ENCODE data around the gene BANK1.

Gene BANK1

GRCh38 chr4:102022343-102022742 is 231.8 kb downstream of the BANK1 start:
- Histone ChIP-seq H3K36me3 (ENCODE audit: control insufficient read depth in 1 of 2, insufficient read depth in 2 of 2, low read depth in 1 of 2, low read length in 2 of 2) (no peaks in the 10 kb centered on the region), H3K4me3 (ENCODE audit: insufficient read depth in 1 of 2, low read depth in 1 of 2, low read length in 2 of 2) (no peak overlapping the region), H3K9ac (ENCODE audit: low read length) (no peak overlapping the region), H2BK120ac (ENCODE audit: low read depth, low read length) (no peak overlapping the region), H3K9me3 (ENCODE audit: control insufficient read depth, low read length) (no peaks in the 10 kb centered on the region), H2BK5ac (ENCODE audit: low read depth, low read length, poor library complexity, severe bottlenecking) (no peak overlapping the region), H2BK12ac (ENCODE audit: low read length in 2 of 2) (no peak overlapping the region), H3K79me1 (replicated peaks; ENCODE audit: low read length, poor library complexity, severe bottlenecking) (no peaks in the 10 kb centered on the region), H2BK15ac (ENCODE audit: low read depth, poor library complexity, severe bottlenecking) (no peak overlapping the region), H4K91ac (ENCODE audit: low read length) (no peak overlapping the region), H3K18ac (ENCODE audit: low read depth in 1 of 2, low read length in 2 of 2) (no peak overlapping the region), H3K4me2 (ENCODE audit: low read length, poor library complexity, severe bottlenecking) (no peak overlapping the region), H3K23ac (ENCODE audit: low read length in 2 of 2) (no peak overlapping the region), H3K27me3 (ENCODE audit: control insufficient read depth in 1 of 2, insufficient read depth in 1 of 2, low read length in 2 of 2) (no peaks in the 10 kb centered on the region), H4K8ac (ENCODE audit: low read length) (no peak overlapping the region), H3K27ac (ENCODE audit: low read length, poor library complexity, severe bottlenecking) (no peak overlapping the region), H2AK5ac (ENCODE audit: low read length, severe bottlenecking) (no peak overlapping the region), H3K14ac (ENCODE audit: low read length in 2 of 2) (no peak overlapping the region), H3K4me1 (ENCODE audit: control insufficient read depth, insufficient read depth, low read depth, low read length) (no peaks in the 10 kb centered on the region), H3K4ac (ENCODE audit: low read depth in 1 of 2, low read length in 2 of 2) (no peak overlapping the region), H2AFZ (ENCODE audit: low read depth, low read length) (no peak overlapping the region)
- 69% methylated on average over 2 of the region's 2 CpGs for WGBS
- no peak for DNase-seq

GRCh38 chr4:102027961-102028360 is 237.4 kb downstream of the BANK1 start:
- no peak overlapping the region for H3K9ac ChIP-seq (ENCODE audit: low read length)
- H4K91ac ChIP-seq (ENCODE audit: low read length) = no peak overlapping the region
- H3K4me1 ChIP-seq (ENCODE audit: control insufficient read depth, insufficient read depth, low read depth, low read length) = no peaks in the 10 kb centered on the region
- no peak overlapping the region for H2BK5ac ChIP-seq (ENCODE audit: low read depth, low read length, poor library complexity, severe bottlenecking)
- H3K4me2 ChIP-seq (ENCODE audit: low read length, poor library complexity, severe bottlenecking) = no peak overlapping the region
- H3K4me3 ChIP-seq (ENCODE audit: insufficient read depth in 1 of 2, low read depth in 1 of 2, low read length in 2 of 2) = no peak overlapping the region
- no peak overlapping the region for H2BK12ac ChIP-seq (ENCODE audit: low read length in 2 of 2)
- no peak overlapping the region for H2BK120ac ChIP-seq (ENCODE audit: low read depth, low read length)
- H3K36me3 ChIP-seq (ENCODE audit: control insufficient read depth in 1 of 2, insufficient read depth in 2 of 2, low read depth in 1 of 2, low read length in 2 of 2) = no peaks in the 10 kb centered on the region
- H3K27me3 ChIP-seq (ENCODE audit: control insufficient read depth in 1 of 2, insufficient read depth in 1 of 2, low read length in 2 of 2) = no peaks in the 10 kb centered on the region
- H3K14ac ChIP-seq (ENCODE audit: low read length in 2 of 2) = no peak overlapping the region
- 100% methylated on average over 3 of the region's 4 CpGs for WGBS
- no peak overlapping the region for H2AFZ ChIP-seq (ENCODE audit: low read depth, low read length)
- H4K8ac ChIP-seq (ENCODE audit: low read length) = no peak overlapping the region
- H3K18ac ChIP-seq (ENCODE audit: low read depth in 1 of 2, low read length in 2 of 2) = no peak overlapping the region
- H2AK5ac ChIP-seq (ENCODE audit: low read length, severe bottlenecking) = no peak overlapping the region
- H3K23ac ChIP-seq (ENCODE audit: low read length in 2 of 2) = no peak overlapping the region
- no peaks in the 10 kb centered on the region for H3K79me1 ChIP-seq (replicated peaks; ENCODE audit: low read length, poor library complexity, severe bottlenecking)
- no peak for DNase-seq
- no peak overlapping the region for H3K27ac ChIP-seq (ENCODE audit: low read length, poor library complexity, severe bottlenecking)
- no peak overlapping the region for H2BK15ac ChIP-seq (ENCODE audit: low read depth, poor library complexity, severe bottlenecking)
- no peak overlapping the region for H3K4ac ChIP-seq (ENCODE audit: low read depth in 1 of 2, low read length in 2 of 2)
- no peaks in the 10 kb centered on the region for H3K9me3 ChIP-seq (ENCODE audit: control insufficient read depth, low read length)

- Histone ChIP-seq H2BK5ac (ENCODE audit: low read depth, low read length, poor library complexity, severe bottlenecking) (no peak overlapping the region), H3K18ac (ENCODE audit: low read depth in 1 of 2, low read length in 2 of 2) (no peak overlapping the region), H3K4me1 (ENCODE audit: control insufficient read depth, insufficient read depth, low read depth, low read length) (no peaks in the 10 kb centered on the region), H3K23ac (ENCODE audit: low read length in 2 of 2) (no peak overlapping the region), H2BK12ac (ENCODE audit: low read length in 2 of 2) (no peak overlapping the region), H3K79me1 (replicated peaks; ENCODE audit: low read length, poor library complexity, severe bottlenecking) (no peaks in the 10 kb centered on the region), H3K14ac (ENCODE audit: low read length in 2 of 2) (no peak overlapping the region), H3K27me3 (ENCODE audit: control insufficient read depth in 1 of 2, insufficient read depth in 1 of 2, low read length in 2 of 2) (no peaks in the 10 kb centered on the region), H3K4ac (ENCODE audit: low read depth in 1 of 2, low read length in 2 of 2) (no peak overlapping the region), H2BK15ac (ENCODE audit: low read depth, poor library complexity, severe bottlenecking) (no peak overlapping the region), H3K4me3 (ENCODE audit: insufficient read depth in 1 of 2, low read depth in 1 of 2, low read length in 2 of 2) (no peak overlapping the region), H4K91ac (ENCODE audit: low read length) (no peak overlapping the region), H3K27ac (ENCODE audit: low read length, poor library complexity, severe bottlenecking) (no peak overlapping the region), H2AK5ac (ENCODE audit: low read length, severe bottlenecking) (no peak overlapping the region), H3K9ac (ENCODE audit: low read length) (no peak overlapping the region), H2AFZ (ENCODE audit: low read depth, low read length) (no peak overlapping the region), H4K8ac (ENCODE audit: low read length) (no peak overlapping the region), H2BK120ac (ENCODE audit: low read depth, low read length) (no peak overlapping the region), H3K4me2 (ENCODE audit: low read length, poor library complexity, severe bottlenecking) (no peak overlapping the region), H3K9me3 (ENCODE audit: control insufficient read depth, low read length) (no peaks in the 10 kb centered on the region), H3K36me3 (ENCODE audit: control insufficient read depth in 1 of 2, insufficient read depth in 2 of 2, low read depth in 1 of 2, low read length in 2 of 2) (no peaks in the 10 kb centered on the region)
- DNase-seq = no peak
- WGBS = 100% methylated on average over 2 of the region's 2 CpGs
Observed at GRCh38 chr4:102031406-102031805, 240.9 kb downstream of the BANK1 start.

GRCh38 chr4:102036016-102036415 is 245.5 kb downstream of the BANK1 start:
- Histone ChIP-seq H2BK5ac (ENCODE audit: low read depth, low read length, poor library complexity, severe bottlenecking) (no peak overlapping the region), H3K79me1 (replicated peaks; ENCODE audit: low read length, poor library complexity, severe bottlenecking) (no peaks in the 10 kb centered on the region), H3K23ac (ENCODE audit: low read length in 2 of 2) (no peak overlapping the region), H2AK5ac (ENCODE audit: low read length, severe bottlenecking) (no peak overlapping the region), H3K4ac (ENCODE audit: low read depth in 1 of 2, low read length in 2 of 2) (no peak overlapping the region), H3K36me3 (ENCODE audit: control insufficient read depth in 1 of 2, insufficient read depth in 2 of 2, low read depth in 1 of 2, low read length in 2 of 2) (no peaks in the 10 kb centered on the region), H2BK15ac (ENCODE audit: low read depth, poor library complexity, severe bottlenecking) (no peak overlapping the region), H2AFZ (ENCODE audit: low read depth, low read length) (no peak overlapping the region), H4K8ac (ENCODE audit: low read length) (no peak overlapping the region), H3K9me3 (ENCODE audit: control insufficient read depth, low read length) (no peaks in the 10 kb centered on the region), H3K9ac (ENCODE audit: low read length) (no peak overlapping the region), H3K18ac (ENCODE audit: low read depth in 1 of 2, low read length in 2 of 2) (no peak overlapping the region), H3K4me3 (ENCODE audit: insufficient read depth in 1 of 2, low read depth in 1 of 2, low read length in 2 of 2) (no peak overlapping the region), H3K4me2 (ENCODE audit: low read length, poor library complexity, severe bottlenecking) (no peak overlapping the region), H3K27me3 (ENCODE audit: control insufficient read depth in 1 of 2, insufficient read depth in 1 of 2, low read length in 2 of 2) (no peaks in the 10 kb centered on the region), H2BK120ac (ENCODE audit: low read depth, low read length) (no peak overlapping the region), H3K14ac (ENCODE audit: low read length in 2 of 2) (no peak overlapping the region), H4K91ac (ENCODE audit: low read length) (no peak overlapping the region), H3K27ac (ENCODE audit: low read length, poor library complexity, severe bottlenecking) (no peak overlapping the region), H2BK12ac (ENCODE audit: low read length in 2 of 2) (no peak overlapping the region), H3K4me1 (ENCODE audit: control insufficient read depth, insufficient read depth, low read depth, low read length) (no peaks in the 10 kb centered on the region)
- no peak for DNase-seq
- WGBS = 100% methylated on average over 1 of the region's 1 CpG

All from mesenchymal stem cell (in vitro differentiated cells and primary cell).